GM21717 (cell line): Measurements from ENCODE around the gene MET.

Source experiments
- ATAC-seq: cut with Tn5 transposase; IDR thresholded peaks from one replicate; pipeline ENCODE4 v1.9.1; 2021; ENCODE audit warnings: mild to moderate bottlenecking, moderate library complexity; ENCODE audit not compliant: unreplicated experiment

The MET gene

DNA sequence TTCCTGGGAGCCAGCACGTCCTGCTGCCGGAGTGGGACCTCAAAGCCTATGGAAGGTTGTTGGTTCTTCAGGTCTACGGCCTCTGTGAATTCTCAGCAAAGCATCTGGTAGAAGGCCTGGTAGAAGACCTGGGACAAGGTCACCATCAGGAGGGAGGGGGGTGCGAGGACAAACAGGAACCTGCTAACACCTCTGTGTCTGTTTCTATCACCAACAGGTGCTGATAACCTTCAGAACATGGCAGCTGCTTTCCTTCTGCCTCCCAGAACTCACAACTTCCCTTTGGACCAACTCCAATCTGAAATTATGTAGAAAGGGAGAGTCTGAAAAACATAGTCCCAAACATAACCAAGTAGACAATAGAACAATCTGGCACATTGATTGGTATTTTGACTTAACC, 8.3 kb upstream of the MET start:
- no peak for ATAC-seq

- no peak for ATAC-seq
Observed at GRCh38 chr7:116665332-116665996, 6.5 kb upstream of the MET start.

DNA sequence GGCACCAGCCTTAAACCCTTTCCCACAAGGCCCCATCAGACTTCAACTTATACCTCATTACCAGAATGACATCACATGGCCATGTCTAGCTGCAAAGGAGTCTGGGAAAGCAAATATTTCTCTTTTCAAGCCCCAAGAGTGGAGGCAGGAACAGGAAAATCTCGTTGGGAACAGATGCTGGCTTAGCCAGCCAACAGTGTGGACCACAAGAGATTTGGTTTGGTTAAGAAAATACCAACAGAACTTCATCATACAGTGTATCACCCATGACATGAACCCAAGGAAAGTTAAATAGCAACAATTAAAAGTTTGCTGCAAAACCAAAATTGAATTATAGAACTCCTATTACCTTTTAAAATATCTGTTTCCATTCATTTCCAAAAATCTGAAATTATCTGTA, 2.2 kb upstream of the MET start:
- no peak for ATAC-seq

- ATAC-seq = no peak
Observed at GRCh38 chr7:116670409-116671015, 1.5 kb upstream of the MET start.

DNA sequence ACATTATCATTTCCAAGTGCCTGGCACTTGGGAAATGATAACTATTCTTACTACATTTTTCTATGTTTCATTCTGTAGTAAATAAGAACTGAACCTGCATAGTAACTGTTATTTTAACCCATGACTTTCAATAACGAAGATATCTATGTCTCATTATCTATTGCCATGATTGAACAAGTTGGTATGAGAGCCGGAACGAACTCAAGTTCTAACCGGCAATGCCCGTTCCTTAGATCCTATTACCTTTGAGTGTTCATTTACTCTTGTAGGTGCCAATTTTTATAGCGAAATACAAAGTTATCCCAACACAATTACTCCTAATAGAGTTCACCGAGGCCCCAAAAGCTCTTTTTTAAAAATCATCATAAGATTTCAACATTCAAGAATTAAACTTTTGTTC, 885 bp upstream of the MET start:
- no peak for ATAC-seq

- ATAC-seq = no peak
Observed at GRCh38 chr7:116672596-116673456, 830 bp downstream of the MET start.

- no peak for ATAC-seq
Observed at GRCh38 chr7:116673457-116673865, 1.5 kb downstream of the MET start.

GRCh38 chr7:116674508-116675173, 2.6 kb downstream of the MET start:
- ATAC-seq = no peak

GRCh38 chr7:116675812-116676355, 3.9 kb downstream of the MET start:
- no peak for ATAC-seq

GRCh38 chr7:116678780-116679179, 6.8 kb downstream of the MET start:
- no peak for ATAC-seq

GRCh38 chr7:116679500-116679899, 7.5 kb downstream of the MET start:
- peak; percentile 69 for ATAC-seq

GRCh38 chr7:116683786-116684185, 11.8 kb downstream of the MET start:
- ATAC-seq = peak; percentile 100

DNA sequence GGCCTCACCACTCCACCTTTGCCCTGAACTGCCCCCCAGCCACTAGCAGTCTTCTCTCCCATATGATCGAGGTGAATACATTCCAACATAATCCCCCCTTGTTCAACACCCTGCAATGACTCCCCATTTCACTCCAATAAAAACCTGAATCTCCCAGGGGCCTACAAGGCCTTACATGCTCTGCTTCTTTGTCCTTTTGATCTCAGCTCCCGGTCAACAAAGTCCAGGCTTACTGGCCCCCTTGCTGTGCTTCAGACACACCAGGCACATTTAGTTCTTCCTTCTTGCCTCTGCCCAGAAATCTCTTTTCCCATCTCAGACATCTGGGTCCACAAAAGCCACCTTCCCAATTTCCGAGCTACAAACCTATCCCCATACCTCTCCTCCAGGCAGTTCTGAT, 14.0 kb downstream of the MET start:
- no peak for ATAC-seq

- ATAC-seq = no peak
Observed at GRCh38 chr7:116686812-116687419, 14.9 kb downstream of the MET start.

GRCh38 chr7:116687801-116688201, 15.8 kb downstream of the MET start:
- no peak for ATAC-seq

DNA sequence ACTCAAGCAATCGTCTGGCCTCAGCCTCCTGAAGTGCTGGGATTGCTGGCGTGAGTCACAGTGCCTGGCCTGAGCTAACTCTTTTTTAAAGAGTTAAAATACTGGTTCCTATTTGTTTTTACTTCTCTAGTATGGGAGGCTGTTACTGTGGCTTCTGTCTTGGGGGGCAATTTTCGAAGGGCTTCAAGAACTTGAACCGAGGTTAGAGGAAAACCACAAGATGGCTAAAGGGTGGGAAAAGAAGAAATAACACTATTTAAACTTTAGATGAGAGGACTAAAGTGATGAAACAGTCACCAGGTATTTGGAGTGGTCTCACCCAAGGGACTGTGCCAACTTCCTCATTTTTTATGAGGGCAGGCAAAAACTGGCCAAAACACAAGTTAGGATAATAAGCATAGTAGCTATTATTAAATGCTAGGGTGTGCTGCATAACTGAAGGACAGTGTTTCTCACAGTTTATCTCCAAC, 17.8 kb downstream of the MET start:
- ATAC-seq = no peak

GRCh38 chr7:116691664-116692063, 19.7 kb downstream of the MET start:
- ATAC-seq = no peak

- no peak for ATAC-seq
Observed at GRCh38 chr7:116692401-116693308, 20.7 kb downstream of the MET start.

DNA sequence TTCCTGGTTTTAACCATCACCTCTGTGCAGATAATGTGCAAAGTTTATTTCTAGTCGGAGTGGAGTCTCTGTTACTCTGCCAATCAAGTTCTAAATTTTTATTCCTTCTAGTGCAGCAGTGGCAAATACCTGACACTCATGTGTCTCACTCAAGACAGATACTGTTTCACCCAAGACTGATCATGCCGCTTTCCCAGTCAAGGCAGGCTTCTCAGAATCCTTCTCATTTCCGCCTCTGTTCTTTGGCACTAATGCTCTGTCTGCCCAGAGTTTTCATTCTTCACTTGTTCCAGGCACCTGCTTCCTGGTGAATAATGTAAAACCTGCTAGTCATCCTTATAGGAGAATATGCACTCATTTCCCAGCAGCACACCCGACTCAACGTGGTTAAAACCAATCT, 24.7 kb downstream of the MET start:
- no peak for ATAC-seq

GRCh38 chr7:116697152-116697551, 25.2 kb downstream of the MET start:
- no peak for ATAC-seq
